NCI-H2227 treated with DMSO at 0.1 percent for 48 hours (cell line): ENCODE data around the gene AKT2.

Source experiments
- DNase-seq: peaks from one replicate; lab custom pipeline; 2025; lab: John Stamatoyannopoulos, UW

AKT2 gene

DNA sequence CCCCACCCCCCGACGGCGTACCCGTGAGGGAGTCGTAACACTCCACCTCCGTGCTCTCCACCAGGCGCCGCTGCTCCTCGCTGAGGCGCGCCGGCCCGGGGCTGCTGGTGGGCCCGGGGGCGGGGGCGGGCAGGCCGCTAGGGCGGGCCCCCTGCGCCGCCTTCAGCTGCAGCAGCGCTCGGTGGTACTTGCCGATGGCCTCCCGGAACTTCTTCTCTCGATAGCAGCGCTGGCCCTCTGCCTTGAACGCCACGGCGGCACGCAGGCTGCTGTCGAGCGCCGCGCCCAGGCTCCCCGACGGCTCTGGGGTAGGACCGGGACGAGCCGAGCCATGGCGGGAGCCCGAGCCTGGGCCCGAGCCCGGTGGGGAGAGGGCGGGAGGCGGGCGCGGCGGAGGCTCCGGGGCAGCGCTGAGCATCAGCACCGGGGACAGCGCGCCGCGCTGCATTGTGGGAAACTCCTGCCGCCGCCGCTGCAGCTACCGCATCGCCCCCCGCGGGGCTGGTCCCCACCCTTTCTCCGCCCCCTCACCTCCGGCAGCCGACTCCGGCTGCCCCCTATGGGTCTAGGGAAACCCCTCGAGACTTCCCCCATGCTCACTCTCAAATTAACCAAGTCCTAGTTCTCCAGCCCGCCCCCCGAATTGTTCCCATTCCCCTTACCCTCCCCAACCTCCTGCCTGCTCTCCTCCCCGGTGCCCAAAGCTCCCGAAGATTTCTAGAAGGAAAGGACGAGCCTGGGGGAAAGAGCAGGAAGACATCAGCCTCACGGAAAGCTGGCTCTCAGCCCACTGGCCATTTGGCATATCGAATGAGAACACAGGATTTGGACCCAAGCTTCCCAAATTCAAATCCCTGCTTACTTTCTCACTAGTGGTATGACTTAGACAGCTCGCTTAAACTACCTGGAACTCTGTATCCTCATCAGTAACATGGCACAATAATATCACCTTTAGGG, 66.9 kb downstream of the AKT2 start, which contains the start of gene TTC9B:
Gene TTC9B, minus strand, starts transcription at position 451 of the 957 bp plus-strand sequence. Its CDS starts 3 bp downstream, at position 448.
- peak; percentile 87 for DNase-seq

DNA sequence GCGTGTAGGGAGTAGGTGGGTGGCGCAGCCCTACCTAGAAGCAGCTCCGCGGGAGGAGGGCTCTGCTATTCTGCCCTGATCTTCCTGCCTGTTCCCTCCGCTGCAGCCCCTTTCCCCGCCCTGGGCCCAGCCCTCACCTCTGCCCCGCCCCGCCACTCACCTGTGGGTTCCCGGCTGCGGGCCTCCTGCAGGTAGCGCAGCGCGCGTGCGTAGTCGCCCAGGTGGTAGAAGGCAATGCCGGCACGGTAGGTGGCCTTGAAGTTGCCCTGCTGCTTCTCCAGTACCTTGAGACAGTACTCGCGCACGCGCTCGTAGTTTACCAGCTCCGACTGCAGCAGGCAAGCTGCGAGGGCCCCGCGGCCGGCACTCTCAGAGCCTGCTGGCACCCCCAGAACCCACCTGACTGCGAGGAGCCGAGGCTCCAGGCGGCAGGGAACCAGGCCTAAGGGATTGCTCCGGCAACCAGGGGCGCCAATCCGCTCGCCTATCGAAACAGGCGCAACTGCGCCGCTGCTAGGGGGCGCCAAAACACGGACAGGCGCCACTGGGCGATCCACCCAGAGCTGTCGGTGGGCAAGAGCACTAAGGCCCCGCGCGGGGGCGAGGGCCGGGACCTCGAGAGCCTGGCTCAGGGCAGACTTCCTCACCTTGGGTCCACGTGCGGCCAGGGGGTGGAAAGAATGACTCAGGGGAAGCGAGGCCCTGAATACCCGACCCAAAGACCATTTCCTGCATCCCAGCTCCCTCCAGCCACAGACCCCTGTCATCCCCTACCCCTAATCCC, 67.9 kb downstream of the AKT2 start:
- DNase-seq = peak; percentile 46

DNA sequence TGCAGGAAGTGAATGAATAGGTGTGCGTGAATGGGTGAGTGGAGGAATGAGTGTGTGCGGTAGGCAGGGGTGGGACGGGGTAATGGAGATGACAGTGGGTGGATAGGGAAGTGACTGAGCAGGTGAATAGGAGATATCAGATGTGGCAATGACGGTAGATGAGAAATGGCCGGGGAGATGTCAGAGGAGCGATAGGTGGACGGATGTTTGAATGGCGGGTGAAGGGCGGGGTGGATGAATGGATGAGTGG, 68.4 kb downstream of the AKT2 start:
- no peak for DNase-seq

DNA sequence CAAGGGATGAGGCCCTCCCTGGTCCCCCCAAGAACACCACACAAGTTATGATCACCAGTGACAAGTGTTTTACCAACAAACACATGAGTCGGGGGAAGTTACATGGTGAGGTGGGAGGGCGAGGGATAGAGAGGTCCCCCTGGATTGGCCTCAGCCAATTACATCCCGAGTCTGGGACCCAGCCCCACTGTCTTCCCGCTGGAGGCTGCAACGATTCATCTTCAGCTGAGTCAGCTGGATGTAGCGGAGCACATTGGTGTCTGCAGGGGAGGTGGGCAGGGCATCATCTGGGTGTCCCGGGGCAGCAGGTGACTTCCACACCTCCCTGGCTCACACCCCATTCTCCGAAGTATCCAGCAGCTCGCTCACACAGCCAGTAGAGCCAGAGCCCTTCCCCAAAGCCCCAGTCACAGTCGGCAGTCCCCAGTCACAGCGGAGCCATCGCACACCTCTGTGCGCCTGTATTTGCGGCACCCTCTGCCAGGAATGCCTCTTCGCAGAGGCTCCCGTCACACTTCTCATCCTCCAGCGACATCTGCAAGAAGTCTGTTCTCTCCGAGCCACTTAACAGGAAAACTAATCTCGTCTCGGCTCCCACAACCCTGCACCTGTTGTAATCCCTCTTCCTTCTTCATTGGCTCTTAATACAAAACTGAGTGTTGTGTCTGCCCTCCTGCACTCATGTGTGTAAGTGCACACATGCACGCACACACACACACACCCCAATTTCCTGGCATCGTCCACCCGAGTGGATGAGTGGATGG, 69.0 kb downstream of the AKT2 start:
- DNase-seq = no peak

DNA sequence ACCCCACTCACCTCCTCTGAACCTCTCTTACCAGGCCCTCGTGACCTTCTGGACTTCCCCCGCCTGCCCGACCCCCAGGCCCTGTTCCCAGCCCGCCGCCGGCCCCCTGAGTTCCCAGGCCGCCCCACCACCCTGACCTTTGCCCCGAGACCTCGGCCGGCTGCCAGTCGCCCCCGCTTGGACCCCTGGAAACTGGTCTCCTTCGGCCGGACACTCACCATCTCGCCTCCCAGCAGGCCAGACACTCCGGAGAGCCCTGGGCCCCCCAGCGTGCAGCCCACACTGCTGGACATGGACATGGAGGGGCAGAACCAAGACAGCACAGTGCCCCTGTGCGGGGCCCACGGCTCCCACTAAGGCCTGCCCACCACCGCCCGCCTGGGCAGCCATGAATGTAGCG, 70.2 kb downstream of the AKT2 start:
- no peak for DNase-seq

DNA sequence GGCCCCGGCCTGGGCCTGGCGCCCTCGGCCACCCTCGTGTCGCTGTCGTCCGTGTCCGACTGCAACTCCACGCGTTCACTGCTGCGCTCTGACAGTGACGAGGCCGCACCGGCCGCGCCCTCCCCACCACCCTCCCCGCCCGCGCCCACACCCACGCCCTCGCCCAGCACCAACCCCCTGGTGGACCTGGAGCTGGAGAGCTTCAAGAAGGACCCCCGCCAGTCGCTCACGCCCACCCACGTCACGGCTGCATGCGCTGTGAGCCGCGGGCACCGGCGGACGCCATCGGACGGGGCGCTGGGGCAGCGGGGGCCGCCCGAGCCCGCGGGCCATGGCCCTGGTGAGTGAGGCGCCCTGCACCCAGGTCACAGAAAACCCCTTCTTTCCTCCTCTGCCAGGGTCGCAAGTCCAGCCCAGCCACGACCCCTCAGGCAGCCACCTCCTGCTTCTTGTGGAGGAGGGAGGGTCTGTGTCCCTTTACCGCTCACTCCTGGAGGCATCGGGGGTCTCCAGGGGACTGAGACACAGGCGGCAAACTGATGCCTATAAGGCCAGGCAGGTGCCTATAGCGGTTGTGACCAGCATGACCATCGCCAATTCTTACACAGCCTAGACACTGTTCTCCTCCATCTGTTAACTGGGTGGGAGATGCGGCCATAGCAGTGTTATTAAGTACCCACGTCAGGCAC, 71.1 kb downstream of the AKT2 start:
- no peak for DNase-seq

DNA sequence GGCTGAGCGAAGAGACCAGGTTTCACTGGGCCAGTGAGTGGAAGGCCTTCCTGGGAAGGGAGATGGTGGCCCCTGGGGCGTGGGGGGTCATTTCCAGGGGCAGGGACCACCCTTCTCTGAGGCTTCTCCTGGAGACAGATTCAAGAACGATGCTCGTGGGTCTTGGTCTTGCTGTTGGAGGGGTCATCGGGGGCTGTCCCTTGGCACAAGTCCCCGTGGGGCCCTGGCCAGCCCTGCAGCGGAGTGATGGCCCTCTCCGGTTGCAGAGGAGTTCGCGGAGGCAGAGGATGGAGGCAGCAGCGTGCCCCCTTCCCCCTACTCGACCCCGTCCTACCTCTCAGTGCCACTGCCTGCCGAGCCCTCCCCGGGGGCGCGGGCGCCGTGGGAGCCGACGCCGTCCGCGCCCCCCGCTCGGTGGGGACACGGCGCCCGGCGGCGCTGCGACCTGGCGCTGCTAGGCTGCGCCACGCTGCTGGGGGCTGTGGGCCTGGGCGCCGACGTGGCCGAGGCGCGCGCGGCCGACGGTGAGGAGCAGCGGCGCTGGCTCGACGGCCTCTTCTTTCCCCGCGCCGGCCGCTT, 71.8 kb downstream of the AKT2 start:
- DNase-seq = no peak

DNA sequence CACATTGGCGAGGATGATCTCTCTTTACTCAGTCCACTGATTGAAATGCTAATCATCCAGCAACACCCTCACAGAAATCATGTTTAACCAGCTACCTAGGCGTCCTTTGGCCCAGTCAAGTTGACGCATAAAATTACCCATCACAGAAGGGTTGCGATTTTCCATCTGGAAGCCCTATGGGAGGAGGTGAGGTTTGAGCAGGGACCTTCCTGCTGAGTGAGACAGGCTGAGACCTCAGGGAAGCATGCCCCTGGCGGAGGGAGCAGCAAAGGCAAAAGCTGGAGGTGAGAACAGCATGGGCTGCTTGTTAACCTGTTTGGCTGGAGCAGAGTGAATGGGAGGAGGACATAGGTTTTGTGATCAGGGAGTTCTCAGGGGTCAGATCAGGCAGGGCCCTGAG, 74.3 kb downstream of the AKT2 start:
- DNase-seq = no peak

DNA sequence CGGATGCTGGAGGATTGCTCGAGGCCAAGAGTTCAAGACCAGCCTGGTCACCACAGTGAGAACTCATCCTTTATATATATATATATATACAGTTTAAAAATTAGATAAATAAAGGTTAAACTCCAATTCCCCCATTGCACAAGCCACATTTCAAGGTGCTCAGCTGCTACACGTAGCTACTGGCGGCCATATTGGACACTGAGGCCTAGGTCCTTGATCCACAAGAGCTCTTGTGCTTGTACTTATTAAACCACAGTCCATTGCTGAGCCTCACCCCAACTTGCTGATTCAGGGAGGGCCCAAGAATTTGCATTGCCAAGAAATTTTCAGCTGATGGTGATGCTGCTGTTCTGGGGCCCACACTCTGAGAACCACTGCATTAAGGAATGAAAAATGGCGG, 76.5 kb downstream of the AKT2 start:
- DNase-seq = no peak

DNA sequence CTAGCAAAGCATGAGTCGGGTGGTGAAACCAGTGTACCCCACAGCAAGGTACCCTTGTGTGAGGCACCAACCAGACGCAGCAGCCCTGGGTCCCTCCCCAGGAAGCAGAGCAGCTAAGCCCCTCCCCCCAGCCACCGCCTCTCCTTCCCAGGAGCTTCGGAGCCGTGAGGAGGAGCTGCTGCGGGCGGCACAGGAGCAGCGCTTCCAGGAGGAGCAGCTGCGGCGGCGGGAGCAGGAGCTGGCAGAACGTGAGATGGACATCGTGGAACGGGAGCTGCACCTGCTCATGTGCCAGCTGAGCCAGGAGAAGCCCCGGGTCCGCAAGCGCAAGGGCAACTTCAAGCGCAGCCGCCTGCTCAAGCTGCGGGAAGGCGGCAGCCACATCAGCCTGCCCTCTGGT, 79.4 kb downstream of the AKT2 start:
- no peak for DNase-seq

DNA sequence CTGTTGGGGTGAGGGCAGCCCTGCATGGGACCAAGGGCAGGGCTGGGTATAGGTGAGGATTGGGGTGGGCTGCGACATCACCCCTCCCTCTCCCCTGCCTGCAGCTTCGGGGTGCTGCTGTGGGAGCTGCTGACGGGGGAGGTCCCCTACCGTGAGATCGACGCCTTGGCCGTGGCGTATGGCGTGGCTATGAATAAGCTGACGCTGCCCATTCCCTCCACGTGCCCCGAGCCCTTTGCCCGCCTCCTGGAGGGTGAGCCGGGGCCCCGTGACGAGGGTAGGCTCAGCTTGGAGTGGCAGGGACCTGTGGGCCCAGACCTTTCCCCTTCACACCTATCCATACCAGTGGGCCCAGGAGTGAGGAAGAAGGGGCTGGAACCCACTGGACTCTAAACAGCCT, 80.8 kb downstream of the AKT2 start:
- DNase-seq = no peak

DNA sequence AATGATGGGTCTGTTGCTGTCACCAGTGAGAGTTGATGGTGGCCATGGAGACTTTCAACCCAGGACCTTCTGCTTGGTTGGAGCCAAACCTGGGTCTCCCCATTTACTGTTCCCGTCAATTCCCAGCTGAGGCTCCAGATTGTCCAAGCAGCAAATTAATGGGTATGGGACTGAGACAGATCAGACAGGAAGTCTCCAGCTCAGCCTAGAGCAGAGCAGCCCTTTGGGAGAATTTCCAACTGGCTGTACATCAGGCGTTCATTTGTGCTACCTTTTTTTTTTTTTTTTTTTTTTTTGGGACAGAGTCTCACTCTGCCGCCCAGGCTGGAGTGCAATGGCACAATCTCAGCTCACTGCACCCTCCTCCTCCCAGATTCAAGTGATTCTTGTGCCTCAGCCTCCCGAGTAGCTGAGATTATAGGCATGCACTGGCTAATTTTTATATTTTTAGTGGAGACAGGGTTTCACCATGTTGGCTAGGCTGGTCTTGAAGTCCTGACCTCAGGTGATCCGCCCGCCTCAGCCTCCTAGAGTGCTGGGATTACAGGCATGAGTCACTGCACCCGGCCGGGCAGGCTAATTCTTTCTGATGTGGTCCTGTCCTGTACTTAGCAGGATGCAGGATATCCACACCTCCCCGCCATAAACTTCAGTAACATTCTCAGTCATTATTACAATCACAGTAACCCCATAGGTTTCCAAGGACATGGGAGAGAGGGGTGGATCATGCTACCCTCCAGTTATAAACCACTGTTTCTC, 84.6 kb downstream of the AKT2 start:
- no peak for DNase-seq

DNA sequence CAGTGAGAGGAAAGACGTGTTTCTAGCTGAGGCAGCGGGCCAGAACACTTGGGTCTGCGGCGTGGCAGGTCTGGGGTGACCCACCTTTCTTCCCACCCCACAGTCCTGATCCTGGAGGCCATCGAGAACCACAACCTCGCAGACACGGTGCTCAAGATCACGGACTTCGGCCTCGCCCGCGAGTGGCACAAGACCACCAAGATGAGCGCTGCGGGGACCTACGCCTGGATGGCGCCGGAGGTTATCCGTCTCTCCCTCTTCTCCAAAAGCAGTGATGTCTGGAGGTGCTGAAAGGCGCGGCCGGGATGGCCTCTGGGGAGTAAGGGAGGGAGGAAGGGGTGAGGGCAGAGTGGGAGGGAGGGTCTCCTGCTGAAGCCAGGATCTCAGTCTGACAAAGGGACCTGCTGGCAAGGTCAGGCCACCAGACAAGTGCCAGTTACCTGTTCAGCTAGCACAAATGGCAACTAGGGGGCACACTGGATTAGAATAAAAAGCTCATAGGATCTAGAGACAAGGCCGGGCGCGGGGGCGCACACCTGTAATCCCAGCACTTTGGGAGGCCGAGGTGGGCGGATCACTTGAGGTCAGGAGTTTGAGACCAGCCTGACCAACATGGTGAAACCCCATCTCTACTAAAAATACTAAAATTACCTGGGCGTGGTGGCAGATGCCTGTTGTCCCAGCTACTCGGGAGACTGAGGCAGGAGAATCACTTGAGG, 86.7 kb downstream of the AKT2 start:
- DNase-seq = no peak

DNA sequence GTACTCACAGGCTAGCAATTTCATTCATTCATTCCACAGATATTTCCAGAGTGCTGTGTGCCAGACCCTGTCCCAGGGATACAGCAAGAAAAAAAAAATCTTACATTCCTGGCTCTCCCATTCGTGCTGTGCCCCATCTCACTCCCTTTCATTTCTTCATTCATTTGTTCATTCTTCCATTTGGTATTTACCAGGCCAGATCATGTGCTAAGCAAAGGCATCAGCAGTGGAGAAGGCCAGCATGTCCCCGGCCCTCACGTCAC, 91.6 kb downstream of the AKT2 start:
- DNase-seq = no peak

DNA sequence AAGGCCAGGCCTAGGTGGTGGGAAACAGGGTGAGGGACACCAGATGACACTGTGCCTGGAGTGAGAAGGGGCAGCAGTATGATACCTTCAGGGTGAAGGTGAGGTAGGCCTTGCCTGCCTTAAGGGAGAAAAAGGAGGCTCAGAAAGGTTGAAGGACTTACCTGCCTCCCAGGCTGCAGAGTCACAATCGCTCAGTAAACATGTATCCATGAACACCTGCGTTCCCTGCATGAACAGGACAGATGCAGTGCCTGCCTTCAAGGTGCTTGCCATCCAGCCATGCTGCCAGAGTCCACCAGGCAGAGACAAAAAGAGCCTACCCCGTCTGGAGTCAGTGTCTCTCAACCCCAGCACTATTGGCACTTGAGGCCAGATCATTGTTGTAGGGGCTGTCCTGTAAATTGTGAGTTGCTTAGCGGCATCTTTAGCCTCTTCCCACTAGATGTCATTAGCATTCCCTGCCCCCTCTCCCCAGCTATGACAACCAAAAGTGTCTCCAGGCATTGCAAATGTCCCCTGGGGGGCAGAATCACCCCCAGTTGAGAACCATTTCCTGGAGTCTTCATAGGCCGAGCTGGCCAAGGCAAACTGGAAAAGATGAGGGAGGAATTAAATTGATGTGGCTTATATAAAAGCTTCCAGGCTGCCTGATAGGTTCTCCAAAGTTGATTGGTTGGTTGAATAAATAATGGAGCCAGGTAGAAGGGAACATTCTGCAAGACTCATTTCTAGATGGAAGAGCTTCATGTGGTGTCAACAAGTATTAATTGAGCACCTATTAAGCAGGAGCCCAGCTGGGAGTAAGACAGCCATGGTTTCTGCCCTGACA, 92.2 kb downstream of the AKT2 start:
- no peak for DNase-seq

DNA sequence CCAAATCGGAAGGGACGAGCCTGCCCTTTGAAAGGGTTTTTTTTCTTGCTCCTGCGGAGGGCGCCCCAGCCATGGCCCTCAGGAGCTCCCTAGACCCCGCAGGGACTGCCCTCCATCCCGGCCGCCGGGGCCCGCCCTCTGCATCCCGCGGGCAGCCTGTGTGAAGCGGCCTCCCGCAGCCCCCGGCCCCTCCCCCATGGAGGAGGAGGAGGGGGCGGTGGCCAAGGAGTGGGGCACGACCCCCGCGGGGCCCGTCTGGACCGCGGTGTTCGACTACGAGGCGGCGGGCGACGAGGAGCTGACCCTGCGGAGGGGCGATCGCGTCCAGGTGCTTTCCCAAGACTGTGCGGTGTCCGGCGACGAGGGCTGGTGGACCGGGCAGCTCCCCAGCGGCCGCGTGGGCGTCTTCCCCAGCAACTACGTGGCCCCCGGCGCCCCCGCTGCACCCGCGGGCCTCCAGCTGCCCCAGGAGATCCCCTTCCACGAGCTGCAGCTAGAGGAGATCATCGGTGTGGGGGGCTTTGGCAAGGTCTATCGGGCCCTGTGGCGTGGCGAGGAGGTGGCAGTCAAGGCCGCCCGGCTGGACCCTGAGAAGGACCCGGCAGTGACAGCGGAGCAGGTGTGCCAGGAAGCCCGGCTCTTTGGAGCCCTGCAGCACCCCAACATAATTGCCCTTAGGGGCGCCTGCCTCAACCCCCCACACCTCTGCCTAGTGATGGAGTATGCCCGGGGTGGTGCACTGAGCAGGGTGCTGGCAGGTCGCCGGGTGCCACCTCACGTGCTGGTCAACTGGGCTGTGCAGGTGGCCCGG, 93.1 kb downstream of the AKT2 start:
- no peak for DNase-seq

DNA sequence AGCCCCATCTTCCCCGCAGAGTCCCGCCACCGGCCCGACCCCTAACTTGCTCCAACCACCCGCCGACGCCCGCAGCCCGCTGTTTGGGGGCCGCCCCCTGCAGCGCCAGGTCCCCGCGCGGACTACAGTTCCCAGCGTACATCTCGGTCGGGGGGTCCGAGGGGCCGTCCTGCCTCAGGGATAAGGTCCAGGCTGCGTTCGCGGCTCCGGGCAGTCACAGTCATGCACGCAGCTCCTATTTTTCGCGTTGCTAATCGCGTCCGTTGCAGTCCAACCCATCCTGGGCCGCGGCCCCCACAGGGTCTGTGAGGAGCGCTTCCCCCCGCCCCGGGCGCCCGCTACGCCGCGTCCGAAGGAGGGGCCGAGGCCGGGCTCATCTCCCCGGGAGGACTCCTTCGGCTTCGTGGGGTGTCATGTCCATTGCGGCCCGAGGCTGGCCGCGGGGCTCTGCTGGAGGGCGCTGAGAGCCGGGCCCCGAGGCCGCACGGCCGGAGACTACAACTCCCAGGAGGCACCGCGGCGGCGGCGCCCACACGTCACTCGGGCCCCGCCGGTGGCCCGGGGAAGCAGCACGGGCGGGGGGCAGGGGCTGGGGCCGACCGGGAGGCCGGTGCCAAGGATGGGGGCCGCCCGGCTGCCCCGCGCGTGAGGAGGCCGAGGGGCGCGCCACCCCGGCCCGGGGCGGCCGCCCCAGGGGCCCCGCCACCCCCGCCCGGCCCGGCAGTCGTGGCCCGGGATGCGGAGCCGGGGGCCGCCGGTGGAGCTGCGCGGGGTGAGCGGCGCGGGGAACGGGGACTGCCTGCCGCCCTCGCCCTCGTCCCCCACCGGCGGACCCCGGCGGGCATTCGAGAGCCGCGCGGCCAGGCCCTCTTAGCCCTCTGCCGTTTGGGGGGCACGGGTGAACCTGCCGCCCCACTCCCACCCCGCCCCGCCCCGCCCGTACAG, 94.0 kb downstream of the AKT2 start, which contains the start of gene MAP3K10:
Gene MAP3K10, plus strand, starts transcription at position 536 of the 945 bp plus-strand sequence. CDS start 606 bp downstream, outside the sequence.
- DNase-seq = peak; percentile 83
